Measurements from ENCODE around the gene TNFRSF14. TPM values are rescaled to one million over a fixed set of nuclear protein-coding genes. Genes with fewer than 3 reads are reported as not detected.

The TNFRSF14 gene
- total RNA-seq, 4 donors from 2014 or later = 36.3 to 47.5 (median 46.7) TPM

DNA sequence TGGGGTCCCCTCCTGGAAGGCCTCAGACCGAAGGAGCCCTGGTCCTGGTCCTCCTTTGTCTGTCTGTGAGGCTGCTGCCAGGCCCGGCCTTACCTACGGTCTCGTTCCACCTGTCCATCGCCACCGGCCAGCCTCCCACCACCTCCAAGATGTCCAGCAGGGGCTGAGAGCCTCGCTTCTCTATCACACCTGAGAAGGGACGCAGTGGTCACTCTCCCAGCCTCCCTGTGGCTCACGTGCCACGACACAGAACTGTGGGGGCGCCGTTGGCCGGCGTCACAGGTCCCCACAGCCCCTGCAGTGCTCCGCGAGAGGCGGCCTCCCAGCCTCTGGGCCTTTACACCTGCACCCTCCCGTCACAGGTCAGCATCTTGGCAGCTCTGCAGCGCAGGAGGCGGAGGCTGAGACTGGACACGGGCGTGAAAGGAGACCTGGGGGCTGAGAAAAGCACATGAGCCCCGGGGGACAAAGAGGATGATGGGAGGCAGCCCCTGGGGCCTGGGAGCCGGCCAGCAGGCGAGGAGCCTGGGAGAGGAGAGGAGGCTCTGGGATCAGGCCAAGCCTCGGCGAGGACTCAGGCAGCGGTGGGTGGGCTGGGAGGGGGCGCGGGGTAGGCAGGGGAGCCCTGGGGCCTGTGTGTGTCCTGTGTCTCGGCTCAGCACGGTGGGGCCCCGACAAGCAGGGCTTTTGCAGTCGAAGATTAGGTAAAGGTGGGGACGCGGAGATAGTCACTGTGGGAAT lies 50.9 kb downstream of the TNFRSF14 start:
- H3K36me3 ChIP-seq = no peaks in the 10 kb centered on the region
- peak overlapping the region in 1 of 3 donors; percentile 41 for H3K27ac ChIP-seq
- DNase-seq = peak in 1 of 2 donors; percentile 2
- intact Hi-C loops (cut with DNase I) = no loop called here
- no peak overlapping the region for H3K4me3 ChIP-seq (replicated peaks in 1 of 3)
- WGBS, 2 donors = 67 to 73% methylated on average over 24 to 30 of the region's 36 CpGs
- no peaks in the 10 kb centered on the region for H3K27me3 ChIP-seq
- peaks cover 9 to 33% of the 10 kb centered on the region in 2 donors for H3K4me1 ChIP-seq
- no peaks in the 10 kb centered on the region for H3K9me3 ChIP-seq
- TF ChIP-seq CTCF (IDR thresholded peaks at IDR 0.05) (no peak), POLR2A (IDR thresholded peaks at IDR 0.05) (no peak)

GRCh38 chr1:2607641-2608091 lies 51.5 kb downstream of the TNFRSF14 start:
- 69 to 86% methylated on average over 5 to 6 of the region's 13 CpGs for WGBS, 2 donors
- H3K27me3 ChIP-seq = no peaks in the 10 kb centered on the region
- intact Hi-C loops (cut with DNase I) = no loop called here
- no peak overlapping the region for H3K4me3 ChIP-seq (replicated peaks in 1 of 3)
- H3K4me1 ChIP-seq = peaks cover 9 to 33% of the 10 kb centered on the region in 2 donors
- H3K9me3 ChIP-seq = no peaks in the 10 kb centered on the region
- TF ChIP-seq POLR2A (IDR thresholded peaks at IDR 0.05) = no peak
- no peak for TF ChIP-seq CTCF (IDR thresholded peaks at IDR 0.05)
- peak in 1 of 2 donors; percentile 13 for DNase-seq
- no peaks in the 10 kb centered on the region for H3K36me3 ChIP-seq
- H3K27ac ChIP-seq = no peak overlapping the region

GRCh38 chr1:2609319-2610035 lies 53.3 kb downstream of the TNFRSF14 start:
- WGBS, 2 donors = 68 to 82% methylated on average over 8 to 33 of the region's 34 CpGs
- intact Hi-C loops (cut with DNase I) = no loop called here

DNA sequence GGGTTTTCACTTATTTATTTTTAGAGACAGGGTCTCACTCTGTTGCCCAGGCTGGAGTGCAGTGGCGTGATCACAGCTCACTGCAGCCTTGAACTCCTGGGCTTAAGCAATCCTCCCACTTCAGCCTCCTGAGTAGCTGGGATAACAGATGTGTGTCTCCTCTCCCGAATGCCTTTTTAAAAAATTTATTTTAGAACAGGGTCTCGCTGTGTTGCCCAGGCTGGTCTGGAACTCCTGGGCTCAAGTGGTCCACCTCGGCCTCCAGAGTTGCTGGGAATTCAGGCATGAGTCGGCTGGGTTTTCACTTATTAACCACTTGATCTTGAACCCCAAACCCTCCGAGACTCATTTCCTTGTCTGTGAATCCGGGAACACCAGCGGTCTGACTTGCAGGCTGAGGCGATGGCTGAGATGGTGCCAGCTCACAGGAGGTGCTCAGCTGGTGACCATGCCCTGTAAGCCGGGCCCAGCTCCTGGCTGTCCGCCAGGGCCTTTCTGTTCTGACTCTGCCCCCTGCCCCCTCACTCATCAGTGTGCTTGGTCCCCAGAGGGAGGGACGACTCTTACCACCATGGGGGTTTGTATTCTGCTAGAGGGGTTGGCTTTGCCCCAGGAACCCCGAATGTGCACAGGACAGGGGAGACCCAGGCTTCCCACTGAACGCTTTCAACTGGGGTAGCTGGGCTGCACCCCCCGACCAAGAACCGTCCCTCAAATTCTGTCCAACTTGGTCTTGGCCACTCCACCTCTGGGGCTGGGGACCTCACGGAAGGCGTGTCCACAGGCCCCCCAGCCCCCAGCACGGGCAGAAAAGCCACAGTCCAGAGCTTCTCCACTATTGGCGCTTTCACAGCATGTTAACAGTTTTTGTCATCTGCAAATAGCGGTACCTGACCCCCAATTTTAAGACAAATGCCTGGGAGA lies 54.1 kb downstream of the TNFRSF14 start:
- peaks cover 9 to 33% of the 10 kb centered on the region in 2 donors for H3K4me1 ChIP-seq
- 55 to 56% methylated on average over 14 to 20 of the region's 21 CpGs for WGBS, 2 donors
- no peaks in the 10 kb centered on the region for H3K27me3 ChIP-seq
- DNase-seq = peak; percentile 61 to 69
- H3K9me3 ChIP-seq = no peaks in the 10 kb centered on the region
- H3K36me3 ChIP-seq = no peaks in the 10 kb centered on the region
- H3K4me3 ChIP-seq (replicated peaks in 1 of 3) = no peak overlapping the region
- TF ChIP-seq POLR2A (IDR thresholded peaks at IDR 0.05) = no peak
- no peak for TF ChIP-seq CTCF (IDR thresholded peaks at IDR 0.05)
- H3K27ac ChIP-seq = no peak overlapping the region
- intact Hi-C loops (cut with DNase I) = no loop called here

More at GRCh38 chr1:2609319-2610035, 53.3 kb downstream of the TNFRSF14 start:
- Histone ChIP-seq H3K27ac (no peak overlapping the region), H3K4me1 (peaks cover 9 to 33% of the 10 kb centered on the region in 2 donors), H3K4me3 (replicated peaks in 1 of 3) (no peak overlapping the region), H3K9me3 (no peaks in the 10 kb centered on the region), H3K36me3 (no peaks in the 10 kb centered on the region), H3K27me3 (no peaks in the 10 kb centered on the region)
- peak in 1 of 2 donors; percentile 1 for DNase-seq
- TF ChIP-seq CTCF (IDR thresholded peaks at IDR 0.05) = no peak
